VCaP (cell line): ENCODE results near the gene MPP7.
A peak's percentile ranks its signal among the peaks of the same experiment; 100 is the strongest.
"Not testable (repeated sequence)": the region's sequence is repeated elsewhere in the genome, so short reads cannot be mapped to it uniquely, and the experiment has no call there.

ENCODE experiments used
- H3K27ac ChIP-seq: fragments of 450-650 bp; 2 replicates; pipeline ENCODE4 v1.5.1; 2017
- TF ChIP-seq, protein P1 (sequence below): fragments of 450-650 bp; conservative IDR thresholded peaks from 2 replicates; pipeline ENCODE4 v1.5.1; 2017; ENCODE audit warnings: mild to moderate bottlenecking, moderate library complexity

The MPP7 gene

DNA sequence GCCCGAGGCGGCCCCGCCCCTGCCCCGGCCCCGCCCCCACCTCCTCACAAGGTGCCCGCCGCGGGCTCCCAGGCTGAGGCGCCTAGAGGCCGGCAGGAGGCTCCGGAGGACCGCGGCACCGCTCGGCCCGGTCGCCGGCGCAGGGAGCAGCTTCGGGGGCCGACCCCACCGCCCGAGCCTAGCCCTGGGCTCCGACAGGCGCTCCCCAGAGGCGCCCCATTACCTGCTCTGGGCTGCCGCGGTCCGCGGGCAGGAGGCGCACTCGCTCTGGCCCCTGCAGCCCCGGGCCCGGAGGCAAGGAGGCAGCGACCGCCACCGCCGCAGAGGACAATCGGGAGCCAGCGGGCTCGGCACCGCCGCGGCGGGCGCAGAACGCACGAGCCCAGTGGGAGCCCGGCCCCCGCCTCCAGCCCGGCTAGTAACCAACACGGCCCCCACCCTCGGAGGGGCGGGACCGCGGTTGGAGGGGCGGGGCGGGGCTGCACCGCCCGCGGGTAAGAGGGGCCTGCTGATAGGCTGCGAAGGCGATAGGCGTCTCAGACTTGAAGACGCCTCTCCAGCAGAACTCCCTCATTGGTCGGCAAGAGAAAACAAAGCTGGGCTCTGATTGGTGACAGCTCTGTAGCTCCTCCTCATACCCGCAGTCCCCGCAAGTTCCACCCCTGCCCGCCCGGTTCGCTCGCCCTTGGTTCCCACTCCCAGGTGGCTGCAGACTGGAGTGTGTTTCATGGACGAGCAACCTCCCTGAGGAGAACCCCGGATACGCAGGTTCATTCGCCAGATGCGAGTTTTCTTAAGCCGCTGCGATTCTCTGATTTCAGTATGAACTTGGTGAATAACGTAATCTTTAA is at the start of gene MPP7:
MPP7 (minus strand) TSS at position 427 of the 851 bp plus-strand sequence. CDS start 64,460 bp downstream, outside the sequence.
- TF ChIP-seq, protein P1, sequence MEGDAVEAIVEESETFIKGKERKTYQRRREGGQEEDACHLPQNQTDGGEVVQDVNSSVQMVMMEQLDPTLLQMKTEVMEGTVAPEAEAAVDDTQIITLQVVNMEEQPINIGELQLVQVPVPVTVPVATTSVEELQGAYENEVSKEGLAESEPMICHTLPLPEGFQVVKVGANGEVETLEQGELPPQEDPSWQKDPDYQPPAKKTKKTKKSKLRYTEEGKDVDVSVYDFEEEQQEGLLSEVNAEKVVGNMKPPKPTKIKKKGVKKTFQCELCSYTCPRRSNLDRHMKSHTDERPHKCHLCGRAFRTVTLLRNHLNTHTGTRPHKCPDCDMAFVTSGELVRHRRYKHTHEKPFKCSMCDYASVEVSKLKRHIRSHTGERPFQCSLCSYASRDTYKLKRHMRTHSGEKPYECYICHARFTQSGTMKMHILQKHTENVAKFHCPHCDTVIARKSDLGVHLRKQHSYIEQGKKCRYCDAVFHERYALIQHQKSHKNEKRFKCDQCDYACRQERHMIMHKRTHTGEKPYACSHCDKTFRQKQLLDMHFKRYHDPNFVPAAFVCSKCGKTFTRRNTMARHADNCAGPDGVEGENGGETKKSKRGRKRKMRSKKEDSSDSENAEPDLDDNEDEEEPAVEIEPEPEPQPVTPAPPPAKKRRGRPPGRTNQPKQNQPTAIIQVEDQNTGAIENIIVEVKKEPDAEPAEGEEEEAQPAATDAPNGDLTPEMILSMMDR, result peak; percentile 69
- H3K27ac ChIP-seq, result peak within 1 kb of the TSS; percentile 85

DNA sequence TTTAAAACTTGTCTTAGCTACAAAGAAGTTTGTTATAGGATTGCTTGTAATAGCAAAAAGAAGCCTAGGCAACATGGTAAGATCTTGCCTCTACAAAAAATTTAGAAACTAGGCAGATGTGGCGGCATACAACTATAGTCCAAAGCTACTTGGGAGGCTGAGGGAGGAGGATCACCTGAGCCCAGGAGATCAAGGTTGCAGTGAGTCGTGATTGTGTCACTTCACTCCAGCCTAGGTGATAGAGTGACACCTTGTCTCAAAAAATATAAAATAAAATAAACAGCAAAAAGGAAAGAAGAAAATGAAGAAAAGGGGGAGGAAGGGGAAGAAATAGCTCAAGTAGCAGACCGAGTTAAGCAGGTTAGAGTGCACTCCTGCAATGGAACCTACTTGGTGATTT is 47.0 kb upstream of the MPP7 start:
- no peak overlapping the region for H3K27ac ChIP-seq
- TF ChIP-seq, protein P1, result no peak

- H3K27ac ChIP-seq, result no peak overlapping the region
- TF ChIP-seq, protein P1, result no peak
Measured at GRCh38 chr10:28343987-28344895, 41.4 kb upstream of the MPP7 start.

GRCh38 chr10:28343252-28343651 is 40.4 kb upstream of the MPP7 start:
- no peak overlapping the region for H3K27ac ChIP-seq
- TF ChIP-seq, protein P1, result no peak

- not testable (repeated sequence) for H3K27ac ChIP-seq
Measured at GRCh38 chr10:28341679-28342078, 38.8 kb upstream of the MPP7 start.

- TF ChIP-seq, protein P1, result no peak
- no peak overlapping the region for H3K27ac ChIP-seq
Measured at GRCh38 chr10:28332726-28333125, 29.9 kb upstream of the MPP7 start.

- no peak overlapping the region for H3K27ac ChIP-seq
- TF ChIP-seq, protein P1, result no peak
Measured at GRCh38 chr10:28331841-28332240, 29.0 kb upstream of the MPP7 start.
